Measurements from ENCODE around the gene PAN3.
A peak's percentile ranks its signal among the peaks of the same experiment; 100 is the strongest.
"Not testable (repeated sequence)": the region's sequence is repeated elsewhere in the genome, so short reads cannot be mapped to it uniquely, and the experiment has no call there.

Gene PAN3, protein sequence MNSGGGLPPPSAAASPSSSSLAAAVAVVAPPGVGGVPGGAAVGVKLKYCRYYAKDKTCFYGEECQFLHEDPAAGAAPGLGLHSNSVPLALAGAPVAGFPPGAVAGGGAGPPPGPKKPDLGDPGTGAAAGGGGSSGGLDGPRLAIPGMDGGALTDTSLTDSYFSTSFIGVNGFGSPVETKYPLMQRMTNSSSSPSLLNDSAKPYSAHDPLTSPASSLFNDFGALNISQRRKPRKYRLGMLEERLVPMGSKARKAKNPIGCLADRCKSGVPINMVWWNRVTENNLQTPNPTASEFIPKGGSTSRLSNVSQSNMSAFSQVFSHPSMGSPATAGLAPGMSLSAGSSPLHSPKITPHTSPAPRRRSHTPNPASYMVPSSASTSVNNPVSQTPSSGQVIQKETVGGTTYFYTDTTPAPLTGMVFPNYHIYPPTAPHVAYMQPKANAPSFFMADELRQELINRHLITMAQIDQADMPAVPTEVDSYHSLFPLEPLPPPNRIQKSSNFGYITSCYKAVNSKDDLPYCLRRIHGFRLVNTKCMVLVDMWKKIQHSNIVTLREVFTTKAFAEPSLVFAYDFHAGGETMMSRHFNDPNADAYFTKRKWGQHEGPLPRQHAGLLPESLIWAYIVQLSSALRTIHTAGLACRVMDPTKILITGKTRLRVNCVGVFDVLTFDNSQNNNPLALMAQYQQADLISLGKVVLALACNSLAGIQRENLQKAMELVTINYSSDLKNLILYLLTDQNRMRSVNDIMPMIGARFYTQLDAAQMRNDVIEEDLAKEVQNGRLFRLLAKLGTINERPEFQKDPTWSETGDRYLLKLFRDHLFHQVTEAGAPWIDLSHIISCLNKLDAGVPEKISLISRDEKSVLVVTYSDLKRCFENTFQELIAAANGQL

DNA sequence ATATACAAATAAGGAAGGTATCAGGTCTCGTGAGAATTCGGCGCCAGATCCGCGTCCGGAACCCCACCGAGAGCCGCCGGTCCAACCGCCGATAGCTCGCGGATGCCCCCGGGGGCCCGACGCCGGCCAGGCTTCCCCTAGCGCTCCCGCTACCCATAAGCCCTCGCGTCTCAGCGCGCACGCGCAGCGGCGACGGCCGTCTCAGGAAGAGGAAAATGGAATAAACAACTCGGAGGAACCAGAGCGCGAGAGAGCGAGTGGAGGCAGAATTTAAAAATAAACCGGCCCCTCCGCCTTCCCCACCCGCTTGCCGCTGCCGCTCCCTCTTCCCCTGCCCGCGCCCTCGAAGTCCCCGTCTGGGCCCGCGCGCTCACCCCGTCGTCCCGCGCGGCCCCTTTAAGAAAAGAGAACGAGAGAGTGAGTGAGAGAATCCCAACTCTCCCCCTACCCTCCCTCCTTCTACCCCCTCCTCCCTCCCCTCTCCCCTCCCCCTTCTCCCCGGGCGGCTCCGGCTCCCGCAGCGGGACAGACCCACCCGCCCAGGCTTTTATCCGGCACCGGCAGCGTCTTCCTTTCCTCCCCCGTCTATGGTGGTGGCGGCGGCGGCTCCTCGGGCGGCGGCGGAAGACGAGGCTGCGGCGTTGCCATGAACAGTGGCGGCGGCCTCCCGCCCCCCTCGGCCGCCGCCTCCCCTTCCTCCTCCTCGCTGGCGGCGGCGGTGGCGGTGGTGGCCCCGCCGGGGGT lies at the start of gene PAN3:
PAN3 (plus strand) TSS at position 534 of the 744 bp plus-strand sequence; CDS start at position 647, 113 bp downstream.
- peak; percentile 89 for DNase-seq (ENCODE audit: low read depth)

DNA sequence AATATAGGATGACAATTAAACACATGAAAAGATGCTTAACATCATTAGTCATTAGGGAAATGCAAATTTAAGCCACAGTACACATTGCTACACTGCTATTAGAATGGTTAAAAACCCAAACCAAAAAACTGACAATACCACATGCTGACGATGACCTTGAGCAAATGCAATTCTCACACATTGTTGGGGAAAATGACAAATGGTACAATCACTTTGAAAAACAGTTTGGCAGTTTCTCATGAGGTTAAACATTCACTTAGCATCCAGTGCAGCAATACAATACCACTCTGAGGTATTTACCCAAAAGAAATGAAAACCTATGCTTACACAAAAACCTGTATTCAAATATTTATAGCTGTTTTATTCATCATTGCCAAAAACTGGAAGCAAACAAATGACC lies 49.3 kb upstream of the PAN3 start:
- DNase-seq (ENCODE audit: low read depth): no peak

DNA sequence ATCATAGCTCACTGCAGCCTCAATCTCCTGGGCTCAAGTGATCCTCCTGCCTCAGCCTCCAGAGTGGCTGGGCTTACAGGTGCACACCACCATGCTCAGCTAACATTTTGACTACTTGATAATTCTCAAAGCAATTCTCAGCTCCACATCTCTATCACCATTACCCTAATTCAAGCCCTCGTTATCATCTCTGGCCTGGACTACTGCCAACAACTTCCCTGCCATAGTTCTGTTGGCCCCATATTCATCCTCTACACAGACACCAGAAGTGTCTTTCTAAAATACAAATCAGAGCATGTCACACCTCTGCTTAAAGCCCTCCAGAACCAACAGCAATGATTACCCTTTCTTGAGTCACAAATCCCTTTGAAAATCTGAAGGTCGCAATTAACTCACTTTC lies 45.9 kb upstream of the PAN3 start:
- DNase-seq (ENCODE audit: low read depth): no peak

DNA sequence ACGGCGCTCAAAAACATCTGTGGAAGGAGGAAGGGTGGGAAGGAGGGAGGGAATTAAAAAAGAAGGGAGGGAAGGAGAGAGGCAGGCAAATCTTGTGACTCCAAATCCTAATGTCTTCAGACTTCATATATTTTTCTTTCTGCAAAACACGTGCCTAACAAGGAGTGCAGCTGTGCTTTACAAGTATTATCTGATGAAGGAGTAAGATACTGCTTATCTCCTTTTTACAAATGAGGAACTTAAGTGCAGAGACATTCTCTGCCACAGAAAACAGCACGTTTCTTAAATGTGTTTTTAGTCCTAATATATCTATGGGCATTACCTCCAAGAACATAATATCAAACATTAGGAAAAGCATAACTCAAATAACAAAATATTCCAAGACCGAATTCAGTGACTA lies 44.5 kb upstream of the PAN3 start:
- DNase-seq (ENCODE audit: low read depth): no peak

DNA sequence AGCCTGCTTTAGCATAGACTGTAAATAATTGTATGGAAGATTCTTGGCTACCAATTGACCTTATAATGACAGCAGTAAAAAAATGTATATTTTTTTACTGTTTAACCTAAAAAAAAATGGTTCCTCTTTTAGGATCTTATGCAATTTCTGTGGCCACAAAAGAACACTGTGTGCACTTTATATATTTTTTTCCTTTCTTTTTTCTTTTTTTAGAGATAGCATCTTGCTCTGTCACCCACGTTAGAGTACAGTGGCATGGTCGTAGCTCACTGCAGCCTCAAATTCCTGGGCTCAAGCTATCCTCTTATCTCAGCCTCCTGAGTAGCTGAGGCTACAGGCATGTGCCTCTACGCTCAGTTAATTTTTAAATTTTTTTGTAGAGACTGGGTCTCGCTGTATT lies 44.0 kb upstream of the PAN3 start:
- DNase-seq (ENCODE audit: low read depth): no peak

DNA sequence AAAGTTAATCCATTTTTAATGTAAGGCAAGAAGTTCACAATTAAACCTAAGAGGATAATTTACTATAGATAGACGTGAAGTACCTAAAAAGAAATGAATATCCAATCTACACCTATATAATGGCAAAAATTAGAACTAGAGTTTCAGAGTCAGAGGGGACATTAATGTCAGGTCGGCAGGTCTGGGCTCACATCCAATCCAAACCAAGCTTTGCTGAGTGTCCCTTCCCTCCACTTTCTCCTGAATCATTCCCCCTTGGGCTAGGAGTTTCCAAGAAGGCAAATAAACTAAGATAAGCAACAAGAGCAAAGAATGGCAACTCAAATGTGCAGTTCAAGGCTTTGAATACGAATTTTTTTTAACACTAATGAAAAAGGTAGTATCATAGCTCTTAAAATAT lies 40.8 kb upstream of the PAN3 start:
- DNase-seq (ENCODE audit: low read depth): no peak

DNA sequence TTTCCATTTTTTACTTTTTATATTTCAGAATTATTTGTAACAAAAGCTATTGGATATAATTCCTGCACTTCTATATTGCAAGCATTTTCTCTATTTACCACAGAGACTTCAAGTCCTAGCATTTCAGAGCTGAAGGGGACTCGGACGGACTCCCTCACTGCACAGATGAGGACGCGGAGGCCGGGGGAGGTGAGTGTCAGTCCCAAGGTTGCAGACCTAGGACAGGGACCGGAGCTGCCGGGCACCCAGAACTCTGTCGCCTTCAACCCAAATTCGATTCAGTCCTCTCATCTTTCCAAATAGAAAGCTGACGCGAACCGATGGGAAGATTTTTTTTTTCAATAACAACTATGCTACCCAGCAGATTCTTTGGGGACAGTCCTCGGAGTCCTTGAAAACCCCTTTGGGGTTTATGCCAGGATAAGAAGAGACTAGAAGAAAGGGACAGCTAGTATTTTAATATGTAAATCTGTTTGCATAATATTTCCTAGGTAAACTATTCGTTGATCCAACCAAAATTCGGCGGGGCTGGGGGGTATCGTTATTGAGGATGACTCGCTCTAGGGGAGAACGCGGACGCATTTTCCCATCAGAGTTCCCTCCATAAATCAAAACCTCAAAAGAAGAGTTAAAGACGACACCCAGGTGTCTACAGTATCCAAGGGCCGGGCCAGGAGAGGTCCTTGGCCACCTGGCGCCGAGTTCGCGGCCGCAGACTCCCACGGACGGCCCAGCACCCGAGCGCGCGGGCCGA lies 38.8 kb upstream of the PAN3 start:
- no peak for DNase-seq (ENCODE audit: low read depth)

DNA sequence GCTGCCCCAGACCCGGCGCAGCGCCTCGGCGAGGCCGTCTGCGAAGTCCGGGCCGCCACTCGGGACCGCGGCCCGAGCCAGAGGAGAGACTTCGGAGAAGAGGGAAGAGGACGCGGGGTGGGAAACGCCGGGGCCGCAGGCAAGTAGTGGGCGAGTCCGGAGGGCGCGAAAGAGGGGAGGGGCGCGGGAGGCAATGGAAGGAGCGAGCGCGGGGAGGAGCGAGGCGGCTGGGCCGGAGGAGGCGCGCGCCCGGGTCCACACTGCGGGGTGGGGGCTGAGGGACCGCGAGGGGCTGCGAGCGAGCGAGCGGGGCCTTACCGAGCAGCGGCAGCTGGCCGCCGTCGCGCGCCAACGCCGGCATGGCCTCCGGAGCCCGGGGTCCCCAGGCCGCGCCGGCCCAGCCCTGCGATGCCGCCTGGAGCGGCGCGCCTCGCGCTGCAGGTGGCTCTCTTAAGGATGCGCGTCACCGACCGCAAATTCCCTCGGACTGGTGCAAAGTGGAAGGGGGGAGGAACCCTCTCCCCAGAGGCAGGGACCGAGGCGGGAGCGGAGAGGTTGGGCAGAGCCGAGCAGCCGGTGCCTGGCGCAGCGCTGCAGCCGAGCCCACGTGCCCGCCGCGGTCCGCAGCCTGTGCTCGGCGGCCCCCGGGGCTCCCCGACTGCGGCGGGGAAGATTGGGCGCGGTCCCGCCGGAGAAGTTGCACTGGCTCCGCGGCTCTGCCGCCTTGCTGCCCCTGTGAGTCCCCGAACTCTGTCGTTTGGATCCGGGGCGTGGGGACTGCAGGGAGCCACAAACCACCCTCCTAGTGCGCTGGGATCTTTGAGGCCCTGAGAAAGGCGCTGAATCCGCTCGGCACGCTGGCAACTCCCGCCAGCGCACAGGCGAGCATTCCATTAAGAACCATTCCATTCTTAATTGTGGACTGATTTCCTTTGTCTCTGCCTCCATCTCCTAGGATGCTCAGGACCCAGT lies 37.9 kb upstream of the PAN3 start, which contains the start of gene FLT3:
FLT3 (minus strand) TSS at position 427 of the 972 bp plus-strand sequence; CDS start at position 361, 66 bp downstream.
- no peak for DNase-seq (ENCODE audit: low read depth)

DNA sequence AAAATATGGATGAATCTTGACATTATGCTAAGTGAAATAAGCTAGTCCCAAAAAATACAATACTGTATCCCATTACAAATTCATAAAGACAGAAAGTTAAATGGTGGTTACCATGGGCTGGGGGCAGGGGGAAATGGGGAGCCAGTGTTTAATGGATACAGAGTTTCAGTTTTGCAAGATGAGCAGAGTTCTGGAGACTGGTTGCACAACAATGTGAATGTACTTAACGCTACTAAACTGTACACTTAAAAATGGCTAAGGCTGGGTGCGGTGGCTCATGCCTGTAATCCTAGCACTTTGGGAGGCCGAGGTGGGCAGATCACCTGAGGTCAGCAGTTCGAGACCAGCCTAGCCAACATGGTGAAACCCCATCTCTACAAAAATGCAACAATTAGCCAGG lies 36.5 kb upstream of the PAN3 start:
- DNase-seq (ENCODE audit: low read depth): not testable (repeated sequence)

DNA sequence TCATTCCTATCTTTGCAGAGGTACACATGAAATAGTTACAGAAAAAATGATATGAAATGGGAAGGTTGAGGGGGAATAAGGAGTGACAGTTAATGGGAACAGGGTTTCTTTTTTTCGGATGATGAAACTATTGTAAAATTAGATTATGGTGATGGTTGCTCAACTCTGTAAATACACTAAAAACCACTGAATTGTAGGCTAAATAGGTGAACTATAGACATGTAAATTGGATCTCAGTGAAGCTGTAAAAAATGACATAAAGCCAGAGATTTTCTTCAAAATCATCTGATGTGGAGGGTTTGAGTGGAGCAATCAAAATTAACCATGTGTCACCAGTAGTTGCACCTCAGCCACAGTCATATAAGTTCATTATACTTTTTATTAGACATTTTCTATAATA lies 31.4 kb upstream of the PAN3 start:
- DNase-seq (ENCODE audit: low read depth): no peak

DNA sequence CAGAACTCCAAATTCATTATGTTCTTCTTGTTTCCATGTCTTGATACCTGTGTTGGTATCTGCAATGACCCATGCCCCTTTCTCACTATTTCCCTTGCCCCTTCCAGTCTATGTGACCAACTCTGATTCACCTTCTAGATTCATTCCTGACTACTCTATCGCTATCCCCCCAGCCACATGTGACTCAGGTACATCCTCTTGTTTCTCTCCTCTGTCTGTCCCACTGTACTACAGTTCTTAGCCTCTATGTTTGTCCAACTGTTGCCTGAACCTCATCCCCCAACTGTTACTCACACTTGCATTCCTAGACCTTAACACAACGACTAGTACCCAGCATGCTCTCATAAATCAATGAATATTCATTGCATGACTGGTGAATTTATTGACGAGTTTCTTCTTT lies 27.9 kb upstream of the PAN3 start:
- no peak for DNase-seq (ENCODE audit: low read depth)

DNA sequence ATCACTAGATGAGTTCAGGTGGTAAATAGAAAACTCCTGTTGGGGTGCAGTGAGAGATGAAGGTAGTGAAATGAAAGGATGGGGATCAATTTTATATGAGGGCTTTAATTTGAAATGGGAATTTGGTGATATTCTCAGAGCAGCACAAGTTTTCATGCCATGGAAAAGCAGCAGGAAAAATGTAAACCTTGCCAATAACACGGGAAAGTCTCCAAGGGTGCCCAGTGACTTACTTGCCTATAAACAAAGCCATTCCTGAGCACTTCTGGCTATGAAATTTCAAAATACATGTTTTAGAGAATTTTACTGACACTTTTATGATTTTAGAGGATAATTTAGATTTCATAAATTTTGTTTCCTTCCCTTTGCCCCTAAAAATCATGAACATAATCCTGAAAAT lies 21.6 kb upstream of the PAN3 start:
- no peak for DNase-seq (ENCODE audit: low read depth)

DNA sequence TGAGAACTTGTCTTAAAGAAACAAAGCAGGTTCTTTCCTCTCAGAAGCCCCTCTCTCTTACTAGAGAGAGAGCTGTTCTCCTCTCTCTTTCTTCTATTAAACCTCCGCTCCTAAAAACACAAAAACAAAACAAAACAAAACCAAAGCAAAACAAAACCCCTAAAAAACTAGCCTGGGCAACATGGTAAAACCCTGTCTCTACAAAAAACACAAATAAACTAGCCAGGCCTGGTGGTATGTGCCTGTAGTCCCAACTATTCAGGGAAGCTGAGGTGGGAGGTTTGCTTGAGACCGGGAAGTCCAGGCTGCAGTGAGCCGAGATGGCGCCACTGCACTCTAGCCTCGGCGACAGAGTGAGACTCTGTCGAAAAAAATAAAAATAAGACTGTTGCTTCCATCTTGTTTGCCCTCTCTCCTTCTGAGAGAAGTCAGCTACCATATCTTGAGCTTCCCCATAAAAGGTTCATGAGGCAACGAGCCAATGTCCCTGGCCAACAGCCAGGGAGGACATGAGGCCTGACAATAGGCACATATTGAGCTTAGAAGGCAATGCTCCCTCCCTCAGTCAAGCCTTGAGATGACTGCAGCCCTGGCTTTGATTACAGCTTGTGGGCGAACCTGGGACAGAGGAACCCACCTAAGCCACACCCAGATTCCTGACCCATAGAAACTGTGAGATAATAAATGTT lies 20.5 kb upstream of the PAN3 start:
- no peak for DNase-seq (ENCODE audit: low read depth)

DNA sequence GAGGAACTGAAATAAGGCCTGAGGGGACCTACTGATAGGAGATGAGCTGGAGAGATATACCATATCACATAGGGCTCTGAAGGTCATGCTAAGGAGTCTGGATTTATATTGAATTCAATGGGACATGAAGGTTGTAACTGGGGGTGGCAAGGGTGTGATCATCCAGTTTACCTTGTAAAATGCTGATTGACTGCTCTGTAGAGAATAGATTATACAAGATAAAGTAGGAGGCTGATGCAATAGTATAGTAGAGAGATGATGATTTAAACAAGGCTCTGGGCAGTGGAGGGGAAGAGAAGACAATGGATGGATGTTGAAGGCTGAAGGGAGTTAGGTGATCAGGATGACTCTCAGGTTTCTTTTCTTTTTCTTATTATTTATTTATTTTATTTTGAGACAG lies 18.0 kb upstream of the PAN3 start:
- DNase-seq (ENCODE audit: low read depth): no peak

DNA sequence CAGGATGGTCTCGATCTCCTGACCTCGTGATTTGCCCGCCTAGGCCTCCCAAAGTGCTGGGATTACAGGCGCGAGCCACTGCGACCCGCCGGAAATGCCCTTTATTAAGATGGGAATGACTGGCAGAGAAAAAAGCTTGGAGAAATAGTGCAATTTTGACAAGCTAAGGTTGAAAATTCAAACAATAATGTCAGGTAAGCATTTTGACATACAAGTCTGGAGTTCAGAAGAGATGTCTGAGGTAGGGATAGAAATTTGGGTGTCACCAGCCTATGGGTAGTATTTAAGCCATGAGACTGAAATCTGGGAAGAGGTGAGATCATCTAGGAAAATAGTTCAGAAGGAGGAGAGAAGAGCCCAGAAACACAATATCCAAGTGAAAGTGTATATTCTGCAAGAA lies 17.1 kb upstream of the PAN3 start:
- no peak for DNase-seq (ENCODE audit: low read depth)

DNA sequence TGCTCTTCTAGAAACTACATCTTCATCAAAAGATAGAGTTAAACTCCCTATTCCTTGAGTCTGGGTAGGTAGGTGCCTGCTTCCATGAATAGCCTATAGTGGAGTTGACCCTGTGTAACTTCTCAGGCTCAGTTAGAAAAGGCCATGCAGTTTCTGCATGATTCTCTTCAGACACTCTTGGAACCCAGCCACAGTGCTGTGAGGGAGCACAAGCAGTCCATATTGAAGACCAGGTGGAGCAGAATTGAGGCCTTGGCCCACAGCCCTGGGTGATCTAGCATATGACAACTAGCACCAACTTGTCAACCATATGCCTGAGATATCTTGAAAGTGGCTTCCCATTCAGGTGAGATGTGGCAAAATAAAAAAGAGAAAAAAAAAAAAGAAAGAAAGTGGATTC lies 10.3 kb upstream of the PAN3 start:
- no peak for DNase-seq (ENCODE audit: low read depth)

DNA sequence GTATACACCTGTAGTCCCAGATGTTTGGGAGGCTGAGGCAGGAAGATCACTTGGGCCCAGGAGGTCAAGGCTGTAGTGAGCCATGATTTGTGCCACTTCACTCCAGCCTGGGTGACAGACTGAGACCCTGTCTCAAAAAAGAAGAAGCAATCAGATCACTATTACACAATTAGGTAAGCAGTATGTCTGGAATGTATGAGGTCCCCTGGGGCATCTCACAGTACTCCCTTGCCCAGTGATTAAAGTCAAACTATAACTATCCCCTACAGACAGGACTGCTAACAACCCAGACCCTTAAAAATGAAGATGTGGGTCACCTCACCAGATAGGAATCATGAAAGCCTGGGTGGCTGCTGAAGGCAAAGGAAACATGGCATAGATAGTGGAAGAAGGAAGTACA lies 9.4 kb upstream of the PAN3 start:
- no peak for DNase-seq (ENCODE audit: low read depth)

DNA sequence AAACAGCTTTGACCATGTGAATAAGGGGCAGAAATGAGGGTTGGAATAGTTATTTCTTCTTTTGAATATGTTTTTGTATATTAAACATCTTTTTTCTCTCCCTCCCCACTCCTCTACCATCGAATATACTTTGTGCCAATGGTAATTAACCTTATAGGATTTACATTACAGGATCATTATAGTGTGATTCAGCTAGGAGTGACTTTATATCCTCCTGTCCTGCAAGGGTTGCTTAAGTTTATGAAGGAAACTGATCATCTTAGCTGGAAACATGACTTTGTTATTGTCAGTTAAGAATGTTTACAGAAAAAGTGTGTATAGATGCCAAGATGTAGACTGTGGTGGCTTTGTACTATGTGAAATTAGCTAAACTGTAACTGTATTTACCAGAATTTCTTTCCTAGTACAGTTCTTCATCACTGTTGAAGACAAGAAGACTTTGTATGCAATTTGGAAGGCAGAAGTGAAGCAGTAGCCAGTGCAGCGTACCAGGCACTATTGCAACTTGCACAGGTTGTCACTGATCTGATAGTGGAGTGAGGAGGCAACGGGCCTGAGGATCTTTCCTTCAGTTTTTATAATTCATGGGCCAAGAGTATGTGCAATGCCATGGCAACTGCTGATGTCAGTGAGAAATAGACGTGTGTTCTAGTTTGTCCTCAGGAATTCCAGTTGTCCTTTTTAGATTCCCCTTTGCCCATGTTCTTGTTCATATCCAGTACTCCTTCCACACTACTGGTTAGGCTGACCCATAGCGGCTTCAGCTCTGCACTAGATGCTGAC lies 8.2 kb upstream of the PAN3 start:
- DNase-seq (ENCODE audit: low read depth): peak; percentile 8

DNA sequence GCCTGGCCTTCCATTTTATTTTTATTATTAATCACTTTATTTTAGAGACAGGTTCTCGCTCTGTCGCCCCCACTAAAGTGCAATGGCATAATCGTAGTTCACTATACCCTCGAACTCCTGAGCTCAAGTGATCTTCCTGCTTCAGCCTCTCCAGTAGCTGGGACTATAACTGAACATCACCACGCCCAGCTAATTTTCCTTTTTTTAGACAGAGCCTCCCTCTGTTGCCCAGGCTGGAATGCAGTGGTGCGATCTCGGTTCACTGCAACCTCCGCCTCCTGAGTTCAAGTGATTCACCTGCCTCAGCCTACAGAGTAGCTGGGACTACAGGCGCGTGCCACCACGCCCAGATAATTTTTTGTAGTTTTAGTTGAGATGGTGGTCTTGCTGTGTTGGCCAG lies 6.7 kb upstream of the PAN3 start:
- DNase-seq (ENCODE audit: low read depth): no peak

Measured in fibroblast of gingiva (primary cell).